ENCODE results near the gene ELAVL1. TPM values are rescaled to one million over a fixed set of nuclear protein-coding genes. Genes with fewer than 3 reads are reported as not detected.
"Not testable (repeated sequence)": the region's sequence is repeated elsewhere in the genome, so short reads cannot be mapped to it uniquely, and the experiment has no call there.

The ELAVL1 gene
- total and polyA plus RNA-seq, 4 experiments from 2014 or later = 54.2 to 57.8 (median 55.5) TPM

- Histone ChIP-seq H3K4me1 (ENCODE audit: insufficient read depth, low read length) (no peaks in the 10 kb centered on the region), H3K27me3 (ENCODE audit: insufficient read depth, low read length) (no peaks in the 10 kb centered on the region), H3K36me3 (ENCODE audit: insufficient read depth, low read length) (peaks cover 49% of the 10 kb centered on the region), H3K4me3 (ENCODE audit: low read length in 2 of 2) (no peak overlapping the region), H3K27ac (ENCODE audit: low read depth, low read length) (no peak overlapping the region), H3K9me3 (ENCODE audit: control insufficient read depth in 1 of 2, low read length in 2 of 2) (no peaks in the 10 kb centered on the region)
- Mint-ChIP-seq H3K36me3 (peaks cover 23 to 39% of the 10 kb centered on the region in 2 donors), H3K27me3 (no peaks in the 10 kb centered on the region), H3K4me1 (peaks cover 0 to 2% (median 0%) of the 10 kb centered on the region in 4 donors), H3K9me3 (no peaks in the 10 kb centered on the region), H3K27ac (no peak overlapping the region), H3K4me3 (no peak overlapping the region)
- ChIA-PET POLR2A (ENCODE audit: partially characterized antibody) (no interaction called here), CTCF (ENCODE audit: partially characterized antibody) (no interaction called here)
- intact Hi-C loops (cut with micrococcal nuclease) = no loop called here
- no peak for DNase-seq
These were observed 42.7 kb downstream of the ELAVL1 start for GRCh38 chr19:7962644-7963268.

GRCh38 chr19:7961920-7962626, 43.4 kb downstream of the ELAVL1 start:
- Histone ChIP-seq H3K4me3 (ENCODE audit: low read length in 2 of 2) (no peak overlapping the region), H3K9me3 (ENCODE audit: control insufficient read depth in 1 of 2, low read length in 2 of 2) (no peaks in the 10 kb centered on the region), H3K27ac (ENCODE audit: low read depth, low read length) (no peak overlapping the region), H3K4me1 (ENCODE audit: insufficient read depth, low read length) (no peaks in the 10 kb centered on the region), H3K36me3 (ENCODE audit: insufficient read depth, low read length) (peaks cover 44% of the 10 kb centered on the region), H3K27me3 (ENCODE audit: insufficient read depth, low read length) (no peaks in the 10 kb centered on the region)
- Mint-ChIP-seq H3K27me3 (no peaks in the 10 kb centered on the region), H3K27ac (no peak overlapping the region), H3K4me3 (no peak overlapping the region), H3K4me1 (peaks cover 0 to 2% (median 0%) of the 10 kb centered on the region in 4 donors), H3K36me3 (peaks cover 18 to 33% of the 10 kb centered on the region in 2 donors), H3K9me3 (no peaks in the 10 kb centered on the region)
- no peak for DNase-seq
- intact Hi-C loops (cut with micrococcal nuclease) = no loop called here
- ChIA-PET POLR2A (ENCODE audit: partially characterized antibody) (no interaction called here), CTCF (ENCODE audit: partially characterized antibody) (no interaction called here)

- H3K4me1 Mint-ChIP-seq; POLR2A ChIA-PET (ENCODE audit: partially characterized antibody); H3K27me3 ChIP-seq (ENCODE audit: insufficient read depth, low read length); H3K27ac Mint-ChIP-seq; H3K4me1 ChIP-seq (ENCODE audit: insufficient read depth, low read length); H3K27me3 Mint-ChIP-seq; H3K9me3 ChIP-seq (ENCODE audit: control insufficient read depth in 1 of 2, low read length in 2 of 2); H3K27ac ChIP-seq (ENCODE audit: low read depth, low read length); intact Hi-C loops (cut with micrococcal nuclease); H3K4me3 Mint-ChIP-seq; DNase-seq; H3K9me3 Mint-ChIP-seq; H3K4me3 ChIP-seq (ENCODE audit: low read length in 2 of 2): not testable (repeated sequence)
- CTCF ChIA-PET (ENCODE audit: partially characterized antibody) = interaction anchor here (1.0 kb wide), 1 partner anchor 17 kb away, joined by 3 read pairs; no protein-coding TSS in a partner anchor
- H3K36me3 Mint-ChIP-seq = peaks cover 15 to 29% of the 10 kb centered on the region in 2 donors
- peaks cover 39% of the 10 kb centered on the region for H3K36me3 ChIP-seq (ENCODE audit: insufficient read depth, low read length)
These were observed 44.4 kb downstream of the ELAVL1 start for GRCh38 chr19:7961082-7961481.

- ChIA-PET POLR2A (ENCODE audit: partially characterized antibody) (no interaction called here), CTCF (ENCODE audit: partially characterized antibody) (interaction anchor here (1.4 kb wide), 1 partner anchor 15 kb away, joined by 4 read pairs; no protein-coding TSS in a partner anchor)
- Mint-ChIP-seq H3K4me3 (no peak overlapping the region), H3K4me1 (no peaks in the 10 kb centered on the region), H3K27ac (peak overlapping the region in 1 of 7 donors; percentile 47), H3K9me3 (no peaks in the 10 kb centered on the region), H3K36me3 (peaks cover 10 to 22% of the 10 kb centered on the region in 2 donors), H3K27me3 (no peaks in the 10 kb centered on the region)
- DNase-seq = no peak
- intact Hi-C loops (cut with micrococcal nuclease) = no loop called here
- Histone ChIP-seq H3K9me3 (ENCODE audit: control insufficient read depth in 1 of 2, low read length in 2 of 2) (no peaks in the 10 kb centered on the region), H3K4me1 (ENCODE audit: insufficient read depth, low read length) (no peaks in the 10 kb centered on the region), H3K36me3 (ENCODE audit: insufficient read depth, low read length) (peaks cover 25% of the 10 kb centered on the region), H3K4me3 (ENCODE audit: low read length in 2 of 2) (no peak overlapping the region), H3K27me3 (ENCODE audit: insufficient read depth, low read length) (no peaks in the 10 kb centered on the region), H3K27ac (ENCODE audit: low read depth, low read length) (no peak overlapping the region)
These were observed 46.2 kb downstream of the ELAVL1 start for GRCh38 chr19:7959211-7959610.

GRCh38 chr19:7955696-7956095, 49.7 kb downstream of the ELAVL1 start:
- Histone ChIP-seq H3K36me3 (ENCODE audit: insufficient read depth, low read length) (no peaks in the 10 kb centered on the region), H3K9me3 (ENCODE audit: control insufficient read depth in 1 of 2, low read length in 2 of 2) (no peaks in the 10 kb centered on the region), H3K27ac (ENCODE audit: low read depth, low read length) (no peak overlapping the region), H3K4me1 (ENCODE audit: insufficient read depth, low read length) (no peaks in the 10 kb centered on the region), H3K4me3 (ENCODE audit: low read length in 2 of 2) (no peak overlapping the region), H3K27me3 (ENCODE audit: insufficient read depth, low read length) (no peaks in the 10 kb centered on the region)
- DNase-seq = no peak
- ChIA-PET CTCF (ENCODE audit: partially characterized antibody) (no interaction called here), POLR2A (ENCODE audit: partially characterized antibody) (no interaction called here)
- Mint-ChIP-seq H3K4me3 (no peak overlapping the region), H3K4me1 (peaks cover 0 to 4% (median 0%) of the 10 kb centered on the region in 4 donors), H3K9me3 (no peaks in the 10 kb centered on the region), H3K27ac (no peak overlapping the region), H3K27me3 (no peaks in the 10 kb centered on the region), H3K36me3 (peaks cover 0 to 7% of the 10 kb centered on the region in 2 donors)
- intact Hi-C loops (cut with micrococcal nuclease) = no loop called here

- Mint-ChIP-seq H3K4me3 (no peak overlapping the region), H3K27ac (no peak overlapping the region), H3K36me3 (peaks cover 0 to 3% of the 10 kb centered on the region in 2 donors), H3K27me3 (no peaks in the 10 kb centered on the region), H3K9me3 (no peaks in the 10 kb centered on the region), H3K4me1 (peaks cover 0 to 4% (median 0%) of the 10 kb centered on the region in 4 donors)
- no peak overlapping the region for H3K4me3 ChIP-seq (ENCODE audit: low read length in 2 of 2)
- intact Hi-C loops (cut with micrococcal nuclease) = no loop called here
- CTCF ChIA-PET (ENCODE audit: partially characterized antibody) = interaction anchor here (1.0 to 2.3 kb wide), 2 partner anchors 10 to 49 kb away, joined by 3 to 9 read pairs; partner anchors contain the start of gene TIMM44
- H3K27ac ChIP-seq (ENCODE audit: low read depth, low read length) = no peak overlapping the region
- H3K36me3 ChIP-seq (ENCODE audit: insufficient read depth, low read length) = no peaks in the 10 kb centered on the region
- H3K9me3 ChIP-seq (ENCODE audit: control insufficient read depth in 1 of 2, low read length in 2 of 2) = no peaks in the 10 kb centered on the region
- no peak for DNase-seq
- H3K4me1 ChIP-seq (ENCODE audit: insufficient read depth, low read length) = no peaks in the 10 kb centered on the region
- POLR2A ChIA-PET (ENCODE audit: partially characterized antibody) = interaction anchor here (2.3 kb wide), 1 partner anchor 10 kb away, joined by 8 read pairs; the partner anchor contains the start of gene TIMM44
- H3K27me3 ChIP-seq (ENCODE audit: insufficient read depth, low read length) = no peaks in the 10 kb centered on the region
These were observed 51.9 kb downstream of the ELAVL1 start for GRCh38 chr19:7953576-7953975.

- no peaks in the 10 kb centered on the region for H3K9me3 ChIP-seq (ENCODE audit: control insufficient read depth in 1 of 2, low read length in 2 of 2)
- CTCF ChIA-PET (ENCODE audit: partially characterized antibody) = interaction anchor here (2.3 kb wide), 1 partner anchor 9 kb away, joined by 9 read pairs; the partner anchor contains the start of gene TIMM44
- no peak overlapping the region for H3K27ac ChIP-seq (ENCODE audit: low read depth, low read length)
- H3K4me1 Mint-ChIP-seq = peaks cover 0 to 4% (median 0%) of the 10 kb centered on the region in 4 donors
- no peaks in the 10 kb centered on the region for H3K27me3 Mint-ChIP-seq
- H3K36me3 ChIP-seq (ENCODE audit: insufficient read depth, low read length) = no peaks in the 10 kb centered on the region
- H3K27me3 ChIP-seq (ENCODE audit: insufficient read depth, low read length) = no peaks in the 10 kb centered on the region
- POLR2A ChIA-PET (ENCODE audit: partially characterized antibody) = interaction anchor here (2.3 kb wide), 1 partner anchor 9 kb away, joined by 8 read pairs; the partner anchor contains the start of gene TIMM44
- no peak for DNase-seq
- intact Hi-C loops (cut with micrococcal nuclease) = no loop called here
- H3K4me1 ChIP-seq (ENCODE audit: insufficient read depth, low read length) = no peaks in the 10 kb centered on the region
- peaks cover 0 to 3% of the 10 kb centered on the region in 2 donors for H3K36me3 Mint-ChIP-seq
- H3K4me3 ChIP-seq (ENCODE audit: low read length in 2 of 2) = no peak overlapping the region
- H3K9me3 Mint-ChIP-seq = no peaks in the 10 kb centered on the region
- H3K4me3 Mint-ChIP-seq = no peak overlapping the region
- H3K27ac Mint-ChIP-seq = peak overlapping the region in 1 of 7 donors; percentile 48
These were observed 52.4 kb downstream of the ELAVL1 start for GRCh38 chr19:7953060-7953459.
